ENCODE results near the gene CCDC159. TPM values are rescaled to one million over a fixed set of nuclear protein-coding genes. Genes with fewer than 3 reads are reported as not detected.

The CCDC159 gene
- total RNA-seq, 1 donor: 6.0 TPM

GRCh38 chr19:11361771-11362731, 15.7 kb downstream of the CCDC159 start:
- no peak for TF ChIP-seq CTCF (IDR thresholded peaks at IDR 0.05; ENCODE audit: insufficient read depth, low read depth, low read length)
- H3K4me3 ChIP-seq (ENCODE audit: low read depth, low read length): no peak overlapping the region
- no peak for DNase-seq (ENCODE audit: low read depth)

- H3K4me3 ChIP-seq (ENCODE audit: low read depth, low read length): no peak overlapping the region
- TF ChIP-seq CTCF (IDR thresholded peaks at IDR 0.05; ENCODE audit: insufficient read depth, low read depth, low read length): no peak
- DNase-seq (ENCODE audit: low read depth): no peak
Measured at GRCh38 chr19:11363881-11364280, 17.6 kb downstream of the CCDC159 start.

- no peak overlapping the region for H3K4me3 ChIP-seq (ENCODE audit: low read depth, low read length)
- TF ChIP-seq CTCF (IDR thresholded peaks at IDR 0.05; ENCODE audit: insufficient read depth, low read depth, low read length): no peak
- no peak for DNase-seq (ENCODE audit: low read depth)
Measured at GRCh38 chr19:11364296-11364904, 18.1 kb downstream of the CCDC159 start.

- no peak overlapping the region for H3K4me3 ChIP-seq (ENCODE audit: low read depth, low read length)
- TF ChIP-seq CTCF (IDR thresholded peaks at IDR 0.05; ENCODE audit: insufficient read depth, low read depth, low read length): no peak
- DNase-seq (ENCODE audit: low read depth): no peak
Measured at GRCh38 chr19:11364935-11365334, 18.6 kb downstream of the CCDC159 start.

- no peak for DNase-seq (ENCODE audit: low read depth)
- no peak overlapping the region for H3K4me3 ChIP-seq (ENCODE audit: low read depth, low read length)
- no peak for TF ChIP-seq CTCF (IDR thresholded peaks at IDR 0.05; ENCODE audit: insufficient read depth, low read depth, low read length)
Measured at GRCh38 chr19:11365557-11366117, 19.3 kb downstream of the CCDC159 start.

- H3K4me3 ChIP-seq (ENCODE audit: low read depth, low read length): no peak overlapping the region
- DNase-seq (ENCODE audit: low read depth): no peak
- TF ChIP-seq CTCF (IDR thresholded peaks at IDR 0.05; ENCODE audit: insufficient read depth, low read depth, low read length): no peak
Measured at GRCh38 chr19:11367528-11367927, 21.2 kb downstream of the CCDC159 start.
